HepG2 (cell line): ENCODE data around the gene EMID1. TPM values are rescaled to one million over a fixed set of nuclear protein-coding genes. Genes with fewer than 3 reads are reported as not detected.

Experiments used
- ATAC-seq: fragments of 200-7000 bp; cut with Tn5 transposase; 3 replicates; pipeline ENCODE4 v1.9.1; 2020; ENCODE audit warnings: mild to moderate bottlenecking, moderate library complexity
- BruUV-seq: library from RNA; stranded (reverse); fragments of 400-500 nt; replicated peaks from 2 replicates; lab custom pipeline; 2021; lab: Mats Ljungman, UMichigan
- CTCF ChIA-PET: fragments of 300-600 bp; formaldehyde crosslinking; extraction: SDS; loops from one replicate; lab custom pipeline; 2021; ENCODE audit warnings: low total read pairs, inconsistent platforms, low intra/inter-chr PET ratio; lab: Yijun Ruan, JAX
- POLR2A ChIA-PET: fragments of 350-600 bp; sonication (Branson Sonifier 250); formaldehyde crosslinking; loops from one replicate; lab custom pipeline; 2020; ENCODE audit warnings: antibody characterized with exemption, inconsistent platforms; lab: Yijun Ruan, JAX
- DNase-seq: peaks from one replicate; pipeline ENCODE4 v3.0.0-alpha.2; 2015; ENCODE audit warnings: low spot score
- FAIRE-seq: peaks from 3 replicates; lab custom pipeline; 2011; peaks lifted over from hg19 to GRCh38; lab: Jason Lieb, UNC
- H2AFZ ChIP-seq: one replicate; pipeline ENCODE4 v1.6.1; 2011; ENCODE audit warnings: low read length, inconsistent platforms
- H3K27ac ChIP-seq: fragments of 300-600 bp; 3 replicates; pipeline ENCODE4 v1.8.0; 2011; ENCODE audit warnings: mixed run types, mild to moderate bottlenecking, mixed read lengths, low read length, inconsistent platforms; ENCODE audit not compliant: insufficient read depth; ENCODE audit errors: extremely low read length
- H3K27me3 ChIP-seq, 2 experiments: fragments of 200-600 bp in 1 of 2; 2 replicates in 1 of 2; 3 replicates in 1 of 2; pipeline versions ENCODE4 v1.6.0 to v1.8.0; 2011; ENCODE audit warnings: low read length in 2 of 2, mild to moderate bottlenecking in 2 of 2, moderate library complexity in 2 of 2, inconsistent platforms in 1 of 2; ENCODE audit not compliant: insufficient read depth in 2 of 2, control insufficient read depth in 1 of 2
- H3K36me3 ChIP-seq, 2 experiments: fragments of 200-600 bp in 1 of 2; replicated peaks in 1 of 2; 2 replicates in 1 of 2; 3 replicates in 1 of 2; pipeline versions ENCODE4 v1.5.1 to v1.8.0; 2011; ENCODE audit warnings: low read length in 2 of 2, inconsistent platforms in 1 of 2; ENCODE audit not compliant: insufficient read depth in 2 of 2, control insufficient read depth in 1 of 2
- H3K4me1 ChIP-seq: 2 replicates; pipeline ENCODE4 v1.5.1; 2012; ENCODE audit warnings: low read length, inconsistent platforms; ENCODE audit not compliant: insufficient read depth
- H3K4me2 ChIP-seq: 2 replicates; pipeline ENCODE4 v1.6.0; 2011; ENCODE audit warnings: low read depth, low read length, inconsistent platforms
- H3K4me3 ChIP-seq, 3 experiments: fragments of 200-600 bp in 1 of 3; sonication (generic), shearing (Covaris generic) in 1 of 3; replicated peaks in 1 of 3; 2 replicates each; pipeline ENCODE4 v1.5.1; 2011 to 2016; ENCODE audit warnings: low read length in 3 of 3, inconsistent platforms in 2 of 3, low read depth in 2 of 3, mild to moderate bottlenecking in 2 of 3, control low read depth in 1 of 3, mixed read lengths in 1 of 3; ENCODE audit not compliant: insufficient read depth in 1 of 3
- H3K79me2 ChIP-seq: one replicate; pipeline ENCODE4 v1.6.1; 2011; ENCODE audit warnings: low read length, inconsistent platforms; ENCODE audit not compliant: insufficient read depth
- H3K9ac ChIP-seq: 2 replicates; pipeline ENCODE4 v1.6.0; 2011; ENCODE audit warnings: mild to moderate bottlenecking, low read depth, low read length, inconsistent platforms; ENCODE audit not compliant: insufficient read depth
- H3K9me3 ChIP-seq: 2 replicates; pipeline ENCODE4 v1.5.1; 2012; ENCODE audit warnings: mild to moderate bottlenecking, low read length
- H4K20me1 ChIP-seq: 2 replicates; pipeline ENCODE4 v1.6.0; 2011; ENCODE audit warnings: inconsistent platforms, mild to moderate bottlenecking, low read length, moderate library complexity; ENCODE audit not compliant: insufficient read depth
- EHMT2 ChIP-seq: fragments of 200-600 bp; sonication (generic); IDR thresholded peaks from 2 replicates; pipeline ENCODE4 v1.7.0; 2017; ENCODE audit warnings: antibody characterized with exemption, low read depth, low read length, borderline replicate concordance
- ETV5 ChIP-seq: IDR thresholded peaks from 2 replicates; pipeline ENCODE4 v1.6.1; 2018; ENCODE audit warnings: missing biosample characterization, missing genetic modification reagents, inconsistent platforms, borderline replicate concordance
- FOSL2 ChIP-seq: sonication (generic); formaldehyde crosslinking; IDR thresholded peaks from 2 replicates; pipeline ENCODE4 v1.4.0; 2020; ENCODE audit warnings: missing genetic modification reagents
- MNT ChIP-seq: fragments of 450-650 bp; IDR thresholded peaks from 2 replicates; pipeline ENCODE4 v1.6.1; 2016
- SP2 ChIP-seq: sonication (generic); formaldehyde crosslinking; IDR thresholded peaks from 2 replicates; pipeline ENCODE4 v1.5.1; 2020; ENCODE audit warnings: mild to moderate bottlenecking, missing genetic modification reagents
- TEAD3 ChIP-seq: optimal IDR thresholded peaks from 2 replicates; pipeline ENCODE3; 2016; ENCODE audit warnings: borderline replicate concordance
- THRA ChIP-seq: sonication (generic); formaldehyde crosslinking; IDR thresholded peaks from 2 replicates; pipeline ENCODE4 v1.4.0; 2020; ENCODE audit warnings: missing genetic modification reagents, borderline replicate concordance
- TOPORS ChIP-seq: sonication (generic); formaldehyde crosslinking; IDR thresholded peaks from 2 replicates; pipeline ENCODE4 v1.8.0; 2023; ENCODE audit warnings: mild to moderate bottlenecking, missing genetic modification reagents
- ZBTB33 ChIP-seq: sonication (generic); formaldehyde crosslinking; IDR thresholded peaks from 2 replicates; pipeline ENCODE4 v1.4.0; 2020; ENCODE audit warnings: missing genetic modification reagents
- ZNF10 ChIP-seq: sonication (generic); formaldehyde crosslinking; IDR thresholded peaks from 2 replicates; pipeline ENCODE4 v1.4.0; 2020; ENCODE audit warnings: mild to moderate bottlenecking, low read depth, missing genetic modification reagents, borderline replicate concordance
- ZNF224 ChIP-seq: sonication (generic); formaldehyde crosslinking; IDR thresholded peaks from 2 replicates; pipeline ENCODE4 v1.5.0; 2020; ENCODE audit warnings: mild to moderate bottlenecking, missing genetic modification reagents
- ZNF468 ChIP-seq: sonication (generic); formaldehyde crosslinking; IDR thresholded peaks from 2 replicates; pipeline ENCODE4 v1.8.0; 2022; ENCODE audit warnings: mild to moderate bottlenecking, moderate library complexity, missing genetic modification reagents
- ZNF564 ChIP-seq: sonication (generic); formaldehyde crosslinking; IDR thresholded peaks from 2 replicates; pipeline ENCODE4 v1.8.1; 2023; ENCODE audit warnings: mild to moderate bottlenecking, missing genetic modification reagents
- ZUFSP ChIP-seq: sonication (generic); formaldehyde crosslinking; IDR thresholded peaks from 2 replicates; pipeline ENCODE4 v1.9.0; 2021; ENCODE audit warnings: missing genetic modification reagents, mild to moderate bottlenecking, borderline replicate concordance
- WGBS: methylation state at CpG from one replicate; pipeline ENCODE4 v1.1.6; 2017; ENCODE audit warnings: low lambda C conversion rate; 5-methylcytosine and 5-hydroxymethylcytosine counted together
- in situ Hi-C: cut with HindIII; loops from 2 replicates; pipeline ENCODE4 v1.10.0; 2017; ENCODE audit warnings: low pct_unique_long_range_greater_than_20kb; ENCODE audit not compliant: extremely low pct_ligation_motif_present
- intact Hi-C: fragments of 100-400 bp; cut with micrococcal nuclease; formaldehyde crosslinking; loops from one replicate; pipeline ENCODE4 v1.10.0; 2022; ENCODE audit not compliant: unreplicated experiment
- polyA plus RNA-seq, 8 experiments: library from polyadenylated mRNA; depleted of rRNA in 3 of 8; stranded (reverse) in 7 of 8; unstranded in 1 of 8; fragments of >200 nt; fragmentation: Illumina TruSeq in 4 of 8; extraction: Trizol in 4 of 8; gene quantifications; 2 replicates each; pipeline versions ENCODE4 v1.2.1 to v1.2.3, GENCODE V29; 2011 to 2016; ENCODE audit warnings: low read depth in 4 of 8, missing spikeins in 1 of 8, mixed read lengths in 1 of 8; ENCODE audit not compliant: insufficient read depth in 1 of 8
- total RNA-seq, 5 experiments: library from RNA; depleted of rRNA; stranded (reverse); fragments of >200 nt; fragmentation: Illumina TruSeq; extraction: Trizol; gene quantifications; 2 replicates each; pipeline ENCODE4 v1.2.3, GENCODE V29; 2016; ENCODE audit warnings: low read depth in 1 of 5

EMID1 gene
- total and polyA plus RNA-seq, 2 of the 13 experiments (the other 11 are each of a cell fraction or from before 2014, with no cell fraction given): 0.45 to 0.82 TPM

- Histone ChIP-seq H3K79me2 (no peaks in the 10 kb centered on the region), H3K27me3 (peaks cover 4 to 18% of the 10 kb centered on the region in 2 experiments; a peak in 3 of 5 replicates), H4K20me1 (no peaks in the 10 kb centered on the region), H3K4me3 (no peak overlapping the region), H2AFZ (no peak overlapping the region), H3K4me1 (no peaks in the 10 kb centered on the region), H3K36me3 (no peaks in the 10 kb centered on the region), H3K27ac (no peak overlapping the region), H3K4me2 (no peak overlapping the region), H3K9me3 (no peaks in the 10 kb centered on the region), H3K9ac (no peak overlapping the region)
- intact Hi-C loops (no loop called here), in situ Hi-C loops (no loop called here)
- no peak for ATAC-seq
- BruUV-seq: no TSS peak
- ChIA-PET POLR2A (no interaction called here), CTCF (no interaction called here)
- 60% methylated on average over 16 of the region's 22 CpGs for WGBS
- no peak for TF ChIP-seq TOPORS
- no peak for TF ChIP-seq ZNF10
- TF ChIP-seq ZNF224 (CRISPR knock-in tag): no peak
- no peak for TF ChIP-seq FOSL2
- no peak for TF ChIP-seq MNT
- TF ChIP-seq ZUFSP (CRISPR knock-in tag): no peak
- no peak for TF ChIP-seq ZBTB33 (CRISPR knock-in tag)
- no peak for TF ChIP-seq SP2 (CRISPR knock-in tag)
- TF ChIP-seq ZNF564 (CRISPR knock-in tag): no peak
- TF ChIP-seq ZNF468 (CRISPR knock-in tag): no peak
- no peak for TF ChIP-seq THRA (CRISPR knock-in tag)
- TF ChIP-seq ETV5: no peak
- TF ChIP-seq EHMT2: no peak
- no peak for TF ChIP-seq TEAD3
- DNase-seq: no peak
- no peak for FAIRE-seq
These were observed 38.4 kb upstream of the EMID1 start for GRCh38 chr22:29167032-29167911.
